ENCODE measurements around the gene CREB3L4. TPM values are rescaled to one million over a fixed set of nuclear protein-coding genes. Genes with fewer than 3 reads are reported as not detected.

CREB3L4 gene
- total and polyA plus RNA-seq, 2 experiments from 2014 or later: 8.6 to 15.1 TPM

GRCh38 chr1:154014154-154014907, 46.6 kb downstream of the CREB3L4 start:
- TF ChIP-seq EZH2 (IDR thresholded peaks at IDR 0.05; ENCODE audit: borderline replicate concordance) (no peak), CTCF (IDR thresholded peaks at IDR 0.05; ENCODE audit: poor library complexity) (no peak), EZH2phosphoT487 (IDR thresholded peaks at IDR 0.05; ENCODE audit: low read depth, severe bottlenecking, unreplicated experiment) (no peak)
- H4K20me1 ChIP-seq (ENCODE audit: insufficient read depth, poor library complexity, severe bottlenecking): no peaks in the 10 kb centered on the region
- WGBS (ENCODE audit: low lambda C conversion rate, missing lambda C conversion rate): 66% methylated on average over 3 of the region's 3 CpGs
- H3K9me2 ChIP-seq (replicated peaks; ENCODE audit: insufficient read depth): no peaks in the 10 kb centered on the region
- no peaks in the 10 kb centered on the region for H3K79me2 ChIP-seq
- no peaks in the 10 kb centered on the region for H3K27me3 ChIP-seq
- H3K36me3 ChIP-seq (replicated peaks; ENCODE audit: insufficient read depth, low read depth): no peaks in the 10 kb centered on the region
- no peak overlapping the region for H3K4me2 ChIP-seq
- DNase-seq (ENCODE audit: low spot score): no peak
- no peaks in the 10 kb centered on the region for H3K4me1 ChIP-seq (ENCODE audit: insufficient read depth)
- no peak overlapping the region for H2AFZ ChIP-seq
- H3K9me3 ChIP-seq (ENCODE audit: low read depth): no peaks in the 10 kb centered on the region
- peak overlapping the region; percentile 60 for H3K27ac ChIP-seq
- no peak overlapping the region for H3K4me3 ChIP-seq

DNA sequence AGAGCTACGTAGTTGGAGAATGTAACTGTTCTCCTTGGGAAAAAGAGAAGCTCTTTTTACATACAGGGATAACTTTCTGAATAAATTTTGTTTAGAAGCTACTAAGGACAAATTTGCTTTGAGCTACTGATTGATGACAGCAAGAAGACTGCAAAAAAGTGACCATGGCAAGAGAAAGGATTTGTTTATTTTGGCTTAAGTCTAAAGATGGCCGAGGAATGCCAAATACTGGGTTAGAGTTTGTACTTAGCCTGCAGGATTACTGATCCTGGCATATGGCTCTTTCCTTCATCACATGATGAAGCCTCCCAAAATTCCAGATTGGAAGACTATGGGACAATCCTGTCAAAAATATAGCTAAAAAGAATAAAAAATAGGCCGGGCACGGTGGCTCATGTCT, 51.6 kb downstream of the CREB3L4 start:
- Histone ChIP-seq H3K27ac (no peak overlapping the region), H3K4me3 (no peak overlapping the region), H4K20me1 (ENCODE audit: insufficient read depth, poor library complexity, severe bottlenecking) (no peaks in the 10 kb centered on the region), H3K9me2 (replicated peaks; ENCODE audit: insufficient read depth) (no peaks in the 10 kb centered on the region), H3K4me2 (no peak overlapping the region), H2AFZ (no peak overlapping the region), H3K27me3 (no peaks in the 10 kb centered on the region), H3K9me3 (ENCODE audit: low read depth) (no peaks in the 10 kb centered on the region), H3K79me2 (no peaks in the 10 kb centered on the region), H3K4me1 (ENCODE audit: insufficient read depth) (no peaks in the 10 kb centered on the region), H3K36me3 (replicated peaks; ENCODE audit: insufficient read depth, low read depth) (no peaks in the 10 kb centered on the region)
- 76% methylated on average over 4 of the region's 4 CpGs for WGBS (ENCODE audit: low lambda C conversion rate, missing lambda C conversion rate)
- no peak for TF ChIP-seq EZH2phosphoT487 (IDR thresholded peaks at IDR 0.05; ENCODE audit: low read depth, severe bottlenecking, unreplicated experiment)
- no peak for TF ChIP-seq CTCF (IDR thresholded peaks at IDR 0.05; ENCODE audit: poor library complexity)
- no peak for TF ChIP-seq EZH2 (IDR thresholded peaks at IDR 0.05; ENCODE audit: borderline replicate concordance)
- DNase-seq (ENCODE audit: low spot score): no peak

DNA sequence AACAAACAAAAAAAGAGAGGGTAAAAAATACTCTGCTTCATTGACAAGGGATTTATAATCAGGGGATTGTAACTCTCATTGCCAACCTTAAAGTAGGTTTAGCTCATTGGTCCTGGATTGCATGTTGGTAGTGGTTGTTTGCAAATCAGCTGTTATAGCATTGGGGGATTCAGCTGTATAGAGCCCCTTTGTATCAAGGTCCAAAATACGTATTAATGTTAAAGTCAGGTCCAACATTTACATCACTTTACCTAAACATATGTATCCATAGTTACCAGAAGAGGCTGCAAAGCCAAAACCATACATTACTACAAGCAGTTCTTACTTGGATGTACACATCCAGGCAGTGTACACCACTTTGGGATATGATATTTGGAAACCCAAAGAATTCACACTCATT, 52.2 kb downstream of the CREB3L4 start:
- no peaks in the 10 kb centered on the region for H3K36me3 ChIP-seq (replicated peaks; ENCODE audit: insufficient read depth, low read depth)
- no peaks in the 10 kb centered on the region for H3K4me1 ChIP-seq (ENCODE audit: insufficient read depth)
- TF ChIP-seq EZH2 (IDR thresholded peaks at IDR 0.05; ENCODE audit: borderline replicate concordance) (no peak), EZH2phosphoT487 (IDR thresholded peaks at IDR 0.05; ENCODE audit: low read depth, severe bottlenecking, unreplicated experiment) (no peak), CTCF (IDR thresholded peaks at IDR 0.05; ENCODE audit: poor library complexity) (no peak)
- H4K20me1 ChIP-seq (ENCODE audit: insufficient read depth, poor library complexity, severe bottlenecking): no peaks in the 10 kb centered on the region
- no peak overlapping the region for H3K4me2 ChIP-seq
- no peak overlapping the region for H3K4me3 ChIP-seq
- no peak for DNase-seq (ENCODE audit: low spot score)
- no peak overlapping the region for H3K27ac ChIP-seq
- no peaks in the 10 kb centered on the region for H3K9me2 ChIP-seq (replicated peaks; ENCODE audit: insufficient read depth)
- no peaks in the 10 kb centered on the region for H3K27me3 ChIP-seq
- no peaks in the 10 kb centered on the region for H3K79me2 ChIP-seq
- WGBS (ENCODE audit: low lambda C conversion rate, missing lambda C conversion rate): 92% methylated on average over 1 of the region's 1 CpG
- H2AFZ ChIP-seq: no peak overlapping the region
- no peaks in the 10 kb centered on the region for H3K9me3 ChIP-seq (ENCODE audit: low read depth)

Small RNAs within 50 kb of the gene (microRNA-seq; reads per million reads assigned to microRNA genes)
- 1.8 reads per million for gene MIR6737

Small RNAs within 50 kb of the gene (small RNA-seq; reads per million reads assigned to genes)
- 0.12 reads per million for gene MIR6737

Other genes with a start within 250 kb of the CREB3L4 start
- 39.1 and 42.3 TPM in 2 replicates for gene INTS3, start 239.9 kb upstream of the CREB3L4 start, total RNA-seq
- gene INTS3, start 239.9 kb upstream of the CREB3L4 start, polyA plus RNA-seq: 37.1 and 51.3 TPM in 2 replicates
- gene SLC27A3, start 192.5 kb upstream of the CREB3L4 start, total RNA-seq: 21.5 and 22.8 TPM in 2 replicates
- gene SLC27A3, start 192.5 kb upstream of the CREB3L4 start, polyA plus RNA-seq: 37.2 and 38.1 TPM in 2 replicates
- gene GATAD2B, start 44.9 kb upstream of the CREB3L4 start, total RNA-seq: 7.4 and 11.7 TPM in 2 replicates
- 5.4 TPM in 2 replicates for gene GATAD2B, start 44.9 kb upstream of the CREB3L4 start, polyA plus RNA-seq
- 8.8 and 15.4 TPM in 2 replicates for gene DENND4B, start 21.2 kb upstream of the CREB3L4 start, total RNA-seq
- 22.3 and 30.6 TPM in 2 replicates for gene DENND4B, start 21.2 kb upstream of the CREB3L4 start, polyA plus RNA-seq
- 7.6 and 10.5 TPM in 2 replicates for gene CRTC2, start 9.3 kb upstream of the CREB3L4 start, total RNA-seq
- gene CRTC2, start 9.3 kb upstream of the CREB3L4 start, polyA plus RNA-seq: 27.1 and 28.0 TPM in 2 replicates
- 141 and 158 TPM in 2 replicates for gene SLC39A1, start 4.4 kb upstream of the CREB3L4 start, total RNA-seq
- gene SLC39A1, start 4.4 kb upstream of the CREB3L4 start, polyA plus RNA-seq: 163 and 174 TPM in 2 replicates
- 213 and 240 TPM in 2 replicates for gene JTB, start 9.8 kb downstream of the CREB3L4 start, total RNA-seq
- 215 and 217 TPM in 2 replicates for gene JTB, start 9.8 kb downstream of the CREB3L4 start, polyA plus RNA-seq
- 25.9 and 39.6 TPM in 2 replicates for gene RAB13, start 18.4 kb downstream of the CREB3L4 start, total RNA-seq
- 98.7 and 125 TPM in 2 replicates for gene RAB13, start 18.4 kb downstream of the CREB3L4 start, polyA plus RNA-seq
- 2,478 and 2,548 TPM in 2 replicates for gene RPS27, start 22.9 kb downstream of the CREB3L4 start, total RNA-seq
- gene RPS27, start 22.9 kb downstream of the CREB3L4 start, polyA plus RNA-seq: 1,603 and 1,696 TPM in 2 replicates
- gene NUP210L, start 187.2 kb downstream of the CREB3L4 start, total RNA-seq: 0.03 and 0.04 TPM in 2 replicates
- not detected in 2 replicates for gene NUP210L, start 187.2 kb downstream of the CREB3L4 start, polyA plus RNA-seq
- gene TPM3, start 224.2 kb downstream of the CREB3L4 start, total RNA-seq: 440 and 441 TPM in 2 replicates
- 302 and 321 TPM in 2 replicates for gene TPM3, start 224.2 kb downstream of the CREB3L4 start, polyA plus RNA-seq
- gene CFAP141, start 238.4 kb downstream of the CREB3L4 start, total RNA-seq: not detected in 2 replicates
- not detected in 2 replicates for gene CFAP141, start 238.4 kb downstream of the CREB3L4 start, polyA plus RNA-seq